GM12892 (cell line): ENCODE measurements around the gene FOXL3.

Experiments used
- POLR2A ChIP-seq: IDR thresholded peaks from 2 replicates; pipeline ENCODE4 v1.6.1; 2011; ENCODE audit warnings: low read depth, low read length, control low read depth
- POLR2AphosphoS5 ChIP-seq: IDR thresholded peaks from 2 replicates; pipeline ENCODE4 v1.6.1; 2011; ENCODE audit warnings: low read depth, low read length, control low read depth

DNA sequence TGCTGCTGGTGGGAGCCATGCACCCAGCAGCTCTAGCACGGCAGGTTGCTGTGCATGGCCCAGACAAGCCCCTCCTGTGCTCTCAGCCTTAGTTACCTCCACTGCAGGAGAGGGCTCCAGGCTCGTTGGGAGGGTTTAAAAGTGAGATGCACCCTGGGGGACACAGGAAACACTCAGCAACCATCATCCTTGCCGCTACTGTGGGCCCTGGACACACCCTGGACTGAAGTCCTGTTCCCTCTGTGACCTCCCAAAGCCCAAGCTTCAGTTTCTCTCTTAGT is 49.0 kb downstream of the FOXL3 start:
- TF ChIP-seq POLR2AphosphoS5 (no peak), POLR2A (no peak)
